Bronchial epithelial cell (primary cell): Measurements from ENCODE around the gene CMSS1. TPM values are rescaled to one million over a fixed set of nuclear protein-coding genes. Genes with fewer than 3 reads are reported as not detected.

Experiments
- DNase-seq: peaks from one replicate; pipeline ENCODE4 v3.0.0-alpha.2; 2010; ENCODE audit warnings: low read depth
- FAIRE-seq: peaks from 2 replicates; lab custom pipeline; 2011; peaks lifted over from hg19 to GRCh38; lab: Jason Lieb, UNC
- H3K27me3 ChIP-seq: 2 replicates; pipeline ENCODE4 v1.5.1; 2011; ENCODE audit warnings: low read length; ENCODE audit not compliant: control insufficient read depth, insufficient read depth
- H3K36me3 ChIP-seq: 2 replicates; pipeline ENCODE4 v1.5.1; 2011; ENCODE audit warnings: low read length; ENCODE audit not compliant: control insufficient read depth, insufficient read depth
- H3K4me3 ChIP-seq: 2 replicates; pipeline ENCODE4 v1.5.1; 2011; ENCODE audit warnings: mild to moderate bottlenecking, low read depth, low read length, control low read depth
- total RNA-seq: library from RNA; depleted of rRNA; stranded (reverse); fragments of >200 nt; gene quantifications from 2 replicates; pipeline ENCODE4 v1.2.1, GENCODE V29; 2014
- TF ChIP-seq, protein P1 (sequence below): IDR thresholded peaks from 2 replicates; pipeline ENCODE4 v1.5.1; 2011; ENCODE audit warnings: mild to moderate bottlenecking, moderate library complexity, low read length, control low read depth, inconsistent platforms; ENCODE audit not compliant: insufficient read depth, severe bottlenecking

The CMSS1 gene
- total RNA-seq, 1 donor from 2014 or later = 21.3 TPM

GRCh38 chr3:100151024-100151707, 333.5 kb downstream of the CMSS1 start:
- Histone ChIP-seq H3K4me3 (no peak overlapping the region), H3K27me3 (no peaks in the 10 kb centered on the region), H3K36me3 (no peaks in the 10 kb centered on the region)
- DNase-seq (no peak), FAIRE-seq (no peak)
- TF ChIP-seq, protein P1, sequence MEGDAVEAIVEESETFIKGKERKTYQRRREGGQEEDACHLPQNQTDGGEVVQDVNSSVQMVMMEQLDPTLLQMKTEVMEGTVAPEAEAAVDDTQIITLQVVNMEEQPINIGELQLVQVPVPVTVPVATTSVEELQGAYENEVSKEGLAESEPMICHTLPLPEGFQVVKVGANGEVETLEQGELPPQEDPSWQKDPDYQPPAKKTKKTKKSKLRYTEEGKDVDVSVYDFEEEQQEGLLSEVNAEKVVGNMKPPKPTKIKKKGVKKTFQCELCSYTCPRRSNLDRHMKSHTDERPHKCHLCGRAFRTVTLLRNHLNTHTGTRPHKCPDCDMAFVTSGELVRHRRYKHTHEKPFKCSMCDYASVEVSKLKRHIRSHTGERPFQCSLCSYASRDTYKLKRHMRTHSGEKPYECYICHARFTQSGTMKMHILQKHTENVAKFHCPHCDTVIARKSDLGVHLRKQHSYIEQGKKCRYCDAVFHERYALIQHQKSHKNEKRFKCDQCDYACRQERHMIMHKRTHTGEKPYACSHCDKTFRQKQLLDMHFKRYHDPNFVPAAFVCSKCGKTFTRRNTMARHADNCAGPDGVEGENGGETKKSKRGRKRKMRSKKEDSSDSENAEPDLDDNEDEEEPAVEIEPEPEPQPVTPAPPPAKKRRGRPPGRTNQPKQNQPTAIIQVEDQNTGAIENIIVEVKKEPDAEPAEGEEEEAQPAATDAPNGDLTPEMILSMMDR = no peak

- DNase-seq (no peak), FAIRE-seq (no peak)
- no peaks in the 10 kb centered on the region for H3K27me3 ChIP-seq
- no peaks in the 10 kb centered on the region for H3K36me3 ChIP-seq
- no peak overlapping the region for H3K4me3 ChIP-seq
- TF ChIP-seq, protein P1 = no peak
These were observed 336.5 kb downstream of the CMSS1 start for GRCh38 chr3:100154171-100154570.

- Histone ChIP-seq H3K36me3 (no peaks in the 10 kb centered on the region), H3K4me3 (no peak overlapping the region), H3K27me3 (no peaks in the 10 kb centered on the region)
- TF ChIP-seq, protein P1 = no peak
- DNase-seq (no peak), FAIRE-seq (no peak)
These were observed 337.5 kb downstream of the CMSS1 start for GRCh38 chr3:100155128-100155527.

DNA sequence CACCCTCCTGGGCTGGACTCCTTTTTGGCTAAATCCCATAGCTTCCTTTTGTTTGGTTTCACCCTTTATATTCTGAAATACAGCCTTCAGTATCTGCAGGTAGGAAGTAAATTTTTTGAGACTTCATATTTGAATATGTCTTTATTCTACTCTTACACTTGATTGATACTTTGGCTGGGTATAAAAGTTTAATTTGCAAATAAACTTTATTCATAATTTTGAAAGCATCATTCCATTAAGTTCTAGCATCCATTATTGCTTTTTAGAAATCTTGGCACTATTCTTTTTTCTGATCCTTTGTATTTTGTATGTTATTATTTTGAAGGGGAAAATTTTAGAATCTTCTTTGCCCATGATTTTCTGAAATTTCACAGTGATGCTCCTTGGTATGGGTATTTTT, 337.9 kb downstream of the CMSS1 start:
- no peak for DNase-seq
- Histone ChIP-seq H3K27me3 (no peaks in the 10 kb centered on the region), H3K4me3 (no peak overlapping the region), H3K36me3 (no peaks in the 10 kb centered on the region)
- TF ChIP-seq, protein P1 = no peak
- FAIRE-seq = no peak

- no peak for FAIRE-seq
- Histone ChIP-seq H3K27me3 (no peaks in the 10 kb centered on the region), H3K36me3 (no peaks in the 10 kb centered on the region), H3K4me3 (no peak overlapping the region)
- TF ChIP-seq, protein P1 = no peak
- DNase-seq = no peak
These were observed 340.0 kb downstream of the CMSS1 start for GRCh38 chr3:100157685-100158084.

- TF ChIP-seq, protein P1 = no peak
- DNase-seq (no peak), FAIRE-seq (no peak)
- Histone ChIP-seq H3K36me3 (no peaks in the 10 kb centered on the region), H3K27me3 (no peaks in the 10 kb centered on the region), H3K4me3 (no peak overlapping the region)
These were observed 341.3 kb downstream of the CMSS1 start for GRCh38 chr3:100158918-100159330.
